Ureter (tissue), 1 donor: ENCODE data around the gene TMEM120B. TPM values are rescaled to one million over a fixed set of nuclear protein-coding genes. Genes with fewer than 3 reads are reported as not detected.
A peak's percentile ranks its signal among the peaks of the same experiment; 100 is the strongest.

Experiments
- DNase-seq: peaks from one replicate; pipeline ENCODE4 v3.0.0-alpha.2; 2020; ENCODE audit warnings: low spot score
- total RNA-seq: library from RNA; stranded (reverse); gene quantifications from one replicate; pipeline ENCODE4 v1.2.4, GENCODE V29; 2023
- donor health status: DM: yes; HTN: yes; CAD: no.

Gene TMEM120B
- total RNA-seq, 1 donor from 2014 or later: 16.7 TPM

GRCh38 chr12:121802843-121803698, 90.5 kb downstream of the TMEM120B start:
- DNase-seq: peak; percentile 94

- DNase-seq: peak; percentile 77
Observed at GRCh38 chr12:121803861-121804416, 91.4 kb downstream of the TMEM120B start, which contains the start of gene SETD1B. SETD1B (plus strand) TSS chr12:121804009; CDS start chr12:121804738, 729 bp downstream.

GRCh38 chr12:121804417-121805111, 92.0 kb downstream of the TMEM120B start:
- peak; percentile 68 for DNase-seq

GRCh38 chr12:121805171-121806008, 92.8 kb downstream of the TMEM120B start:
- no peak for DNase-seq

GRCh38 chr12:121806009-121806545, 93.5 kb downstream of the TMEM120B start:
- DNase-seq: no peak

- no peak for DNase-seq
Observed at GRCh38 chr12:121806546-121807423, 94.2 kb downstream of the TMEM120B start.

GRCh38 chr12:121807642-121808347, 95.2 kb downstream of the TMEM120B start:
- no peak for DNase-seq

- no peak for DNase-seq
Observed at GRCh38 chr12:121808623-121809022, 96.1 kb downstream of the TMEM120B start.

GRCh38 chr12:121809712-121810116, 97.2 kb downstream of the TMEM120B start:
- no peak for DNase-seq

- DNase-seq: no peak
Observed at GRCh38 chr12:121810234-121810817, 97.8 kb downstream of the TMEM120B start.

GRCh38 chr12:121810833-121811433, 98.4 kb downstream of the TMEM120B start:
- DNase-seq: no peak

- peak; percentile 72 for DNase-seq
Observed at GRCh38 chr12:121811434-121812319, 99.1 kb downstream of the TMEM120B start.

GRCh38 chr12:121812320-121812871, 99.8 kb downstream of the TMEM120B start:
- peak; percentile 80 for DNase-seq

GRCh38 chr12:121812921-121813896, 100.7 kb downstream of the TMEM120B start:
- no peak for DNase-seq

GRCh38 chr12:121813951-121814350, 101.4 kb downstream of the TMEM120B start:
- DNase-seq: no peak

- no peak for DNase-seq
Observed at GRCh38 chr12:121814429-121815119, 102.0 kb downstream of the TMEM120B start.
